ENCODE data around the gene ZNF619.
"Not testable (repeated sequence)": the region's sequence is repeated elsewhere in the genome, so short reads cannot be mapped to it uniquely, and the experiment has no call there.

The ZNF619 gene

DNA sequence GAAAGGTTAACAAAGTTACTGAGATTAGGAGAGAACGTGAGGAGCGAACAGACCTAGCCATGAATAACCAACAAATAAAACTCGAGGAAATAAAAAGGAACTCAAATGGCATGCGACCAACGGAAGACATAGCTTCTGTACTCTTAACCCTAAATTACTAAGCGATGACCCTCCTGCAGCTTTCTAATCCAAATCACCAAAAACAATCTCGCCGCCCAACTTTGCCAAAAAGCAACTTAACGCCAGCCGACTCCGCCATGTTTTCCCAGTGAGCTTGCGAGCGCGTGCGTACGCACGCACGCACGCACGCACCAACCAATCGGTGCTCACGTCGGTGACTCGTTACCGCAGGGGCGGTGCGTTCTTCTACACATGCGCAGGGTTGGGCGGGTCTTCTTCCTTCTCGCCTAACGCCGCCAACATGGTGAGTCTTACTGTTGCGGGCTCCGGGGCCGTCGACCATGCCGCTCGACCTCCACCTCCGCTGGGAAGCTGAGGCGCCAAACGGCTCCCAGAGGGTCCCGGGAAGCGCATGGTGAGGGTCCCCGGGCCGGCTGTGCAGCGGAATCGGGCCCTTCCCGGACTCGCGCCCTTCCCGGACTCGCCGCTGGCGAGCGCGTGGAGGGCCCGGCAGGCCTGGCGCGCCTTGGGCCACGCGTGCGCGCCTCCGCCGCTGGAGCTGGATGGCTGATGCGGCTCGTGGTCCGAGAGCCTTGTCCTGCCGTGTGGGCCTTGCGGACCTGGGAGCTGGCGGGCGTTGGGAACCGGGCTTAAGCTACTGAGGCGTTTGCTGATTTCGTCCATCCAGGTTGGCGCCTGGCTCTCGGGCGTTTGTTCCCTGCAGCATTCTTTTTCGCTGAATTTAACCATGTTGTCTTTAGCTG, 19.7 kb upstream of the ZNF619 start, which contains the start of gene RPL14:
RPL14 (plus strand) TSS at position 400 of the 884 bp plus-strand sequence; CDS start at position 533, 133 bp downstream.
- peak; percentile 93 for DNase-seq
- Mint-ChIP-seq H3K27me3 (no peaks in the 10 kb centered on the region), H3K27ac (peak within 1 kb of the TSS; percentile 97), H3K4me1 (ENCODE audit: low read depth) (peaks cover 59% of the 10 kb centered on the region), H3K9me3 (no peaks in the 10 kb centered on the region), H3K36me3 (ENCODE audit: low read depth) (peaks cover 63% of the 10 kb centered on the region), H3K4me3 (peak within 1 kb of the TSS; percentile 84)

DNA sequence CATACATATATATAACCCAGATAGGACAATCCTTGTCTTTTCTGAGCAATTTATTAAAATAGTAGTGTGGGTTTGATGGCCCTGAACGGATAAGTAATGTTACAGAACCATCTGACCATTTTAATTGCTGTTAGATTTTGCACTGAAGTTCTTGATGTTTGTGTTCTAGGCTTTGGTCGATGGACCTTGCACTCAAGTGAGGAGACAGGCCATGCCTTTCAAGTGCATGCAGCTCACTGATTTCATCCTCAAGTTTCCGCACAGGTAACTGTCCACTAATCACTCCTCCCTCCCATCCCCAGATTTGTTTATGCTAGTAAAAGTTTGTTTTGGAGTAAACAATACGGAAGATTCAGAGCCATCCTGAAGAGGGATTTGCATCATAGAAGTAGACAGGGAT, 18.4 kb upstream of the ZNF619 start:
- Mint-ChIP-seq H3K9me3 (no peaks in the 10 kb centered on the region), H3K27me3 (no peaks in the 10 kb centered on the region), H3K4me1 (ENCODE audit: low read depth) (peaks cover 56% of the 10 kb centered on the region), H3K36me3 (ENCODE audit: low read depth) (peaks cover 67% of the 10 kb centered on the region), H3K27ac (peak overlapping the region; percentile 97), H3K4me3 (peak overlapping the region; percentile 84)
- DNase-seq, result no peak

DNA sequence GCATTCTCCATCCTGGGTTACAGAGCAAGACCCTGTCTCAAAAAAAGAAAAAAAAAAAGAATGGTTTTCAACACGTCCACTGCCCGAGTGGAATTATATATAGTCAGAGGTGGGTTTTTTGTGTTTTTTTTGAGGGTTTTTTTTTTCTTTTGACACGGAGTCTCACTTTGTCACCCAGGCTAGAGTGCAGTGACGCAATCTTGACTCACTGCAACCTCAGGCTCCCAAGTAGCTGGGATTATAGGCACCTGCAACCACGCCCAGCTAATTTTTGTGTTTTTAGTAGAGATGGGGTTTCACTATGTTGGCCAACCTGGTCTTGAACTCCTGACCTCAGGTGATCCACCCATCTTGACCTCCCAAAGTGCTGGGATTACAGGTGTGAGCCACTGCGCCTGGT, 16.4 kb upstream of the ZNF619 start:
- peak overlapping the region; percentile 84 for H3K4me3 Mint-ChIP-seq
- not testable (repeated sequence) for H3K27me3 Mint-ChIP-seq, H3K9me3 Mint-ChIP-seq, DNase-seq
- peak overlapping the region; percentile 97 for H3K27ac Mint-ChIP-seq
- H3K4me1 Mint-ChIP-seq (ENCODE audit: low read depth), result peaks cover 56% of the 10 kb centered on the region
- H3K36me3 Mint-ChIP-seq (ENCODE audit: low read depth), result peaks cover 87% of the 10 kb centered on the region

DNA sequence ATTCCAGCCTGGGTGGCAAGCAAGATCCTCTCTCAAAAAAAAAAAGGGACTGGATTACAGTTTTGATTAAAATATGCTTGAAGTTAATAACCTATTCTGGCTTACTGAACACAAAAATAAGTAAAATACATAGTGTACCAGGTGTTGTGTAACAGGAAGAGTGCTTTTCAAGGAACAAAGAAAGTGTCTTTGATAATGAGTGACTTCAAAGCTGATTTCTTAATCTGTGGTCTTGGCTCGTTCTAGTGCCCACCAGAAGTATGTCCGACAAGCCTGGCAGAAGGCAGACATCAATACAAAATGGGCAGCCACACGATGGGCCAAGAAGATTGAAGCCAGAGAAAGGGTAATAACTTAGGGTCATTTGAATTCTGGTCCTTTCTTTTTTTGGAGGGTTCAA, 15.8 kb upstream of the ZNF619 start:
- Mint-ChIP-seq H3K27ac (peak overlapping the region; percentile 88), H3K4me1 (ENCODE audit: low read depth) (peaks cover 52% of the 10 kb centered on the region), H3K9me3 (no peaks in the 10 kb centered on the region), H3K27me3 (no peaks in the 10 kb centered on the region), H3K4me3 (peak overlapping the region; percentile 84), H3K36me3 (ENCODE audit: low read depth) (peaks cover 94% of the 10 kb centered on the region)
- DNase-seq, result no peak

DNA sequence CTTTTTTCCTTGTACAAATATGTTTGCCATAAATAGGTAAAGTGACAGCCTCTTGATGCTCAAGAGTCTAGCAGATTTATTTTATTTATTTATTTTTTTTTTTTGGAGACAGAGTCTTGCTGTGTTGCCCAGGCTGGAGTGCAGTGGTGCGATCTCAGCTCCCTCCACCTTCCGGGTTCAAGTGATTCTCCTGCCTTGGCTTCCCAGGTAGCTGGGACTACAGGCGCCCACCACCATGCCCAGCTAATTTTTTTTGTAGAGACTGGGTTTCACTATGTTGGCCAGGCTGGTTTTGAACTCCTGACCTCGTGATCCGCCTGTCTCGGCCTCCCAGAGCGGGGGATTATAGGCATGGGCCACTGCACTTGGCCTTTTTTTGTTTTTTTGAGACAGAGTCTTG, 14.1 kb upstream of the ZNF619 start:
- H3K27me3 Mint-ChIP-seq, DNase-seq, H3K9me3 Mint-ChIP-seq, H3K4me3 Mint-ChIP-seq: not testable (repeated sequence)
- peaks cover 94% of the 10 kb centered on the region for H3K36me3 Mint-ChIP-seq (ENCODE audit: low read depth)
- peak overlapping the region; percentile 55 for H3K27ac Mint-ChIP-seq
- H3K4me1 Mint-ChIP-seq (ENCODE audit: low read depth), result peaks cover 47% of the 10 kb centered on the region

DNA sequence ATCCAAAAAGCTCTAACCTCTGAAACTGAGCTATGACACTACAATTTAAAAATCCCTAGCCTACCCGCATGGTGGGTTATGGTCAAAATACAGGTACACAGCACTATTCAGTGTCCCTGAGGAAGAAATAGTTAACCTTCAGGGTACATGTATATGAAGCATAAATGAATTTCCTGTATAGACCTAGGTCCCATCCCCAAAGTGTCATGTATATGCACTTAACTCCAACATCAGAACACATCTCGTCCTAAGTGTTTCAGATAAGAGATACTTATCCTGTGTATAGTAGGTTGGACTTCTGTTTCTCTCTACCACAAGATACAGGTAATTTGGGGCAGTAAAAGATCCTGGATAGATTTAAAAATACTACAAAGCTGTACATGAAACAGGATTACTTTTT, 13.3 kb upstream of the ZNF619 start:
- no peak overlapping the region for H3K4me3 Mint-ChIP-seq
- DNase-seq, result no peak
- H3K4me1 Mint-ChIP-seq (ENCODE audit: low read depth), result peaks cover 45% of the 10 kb centered on the region
- H3K27ac Mint-ChIP-seq, result peak overlapping the region; percentile 55
- no peaks in the 10 kb centered on the region for H3K9me3 Mint-ChIP-seq
- peaks cover 89% of the 10 kb centered on the region for H3K36me3 Mint-ChIP-seq (ENCODE audit: low read depth)
- no peaks in the 10 kb centered on the region for H3K27me3 Mint-ChIP-seq

DNA sequence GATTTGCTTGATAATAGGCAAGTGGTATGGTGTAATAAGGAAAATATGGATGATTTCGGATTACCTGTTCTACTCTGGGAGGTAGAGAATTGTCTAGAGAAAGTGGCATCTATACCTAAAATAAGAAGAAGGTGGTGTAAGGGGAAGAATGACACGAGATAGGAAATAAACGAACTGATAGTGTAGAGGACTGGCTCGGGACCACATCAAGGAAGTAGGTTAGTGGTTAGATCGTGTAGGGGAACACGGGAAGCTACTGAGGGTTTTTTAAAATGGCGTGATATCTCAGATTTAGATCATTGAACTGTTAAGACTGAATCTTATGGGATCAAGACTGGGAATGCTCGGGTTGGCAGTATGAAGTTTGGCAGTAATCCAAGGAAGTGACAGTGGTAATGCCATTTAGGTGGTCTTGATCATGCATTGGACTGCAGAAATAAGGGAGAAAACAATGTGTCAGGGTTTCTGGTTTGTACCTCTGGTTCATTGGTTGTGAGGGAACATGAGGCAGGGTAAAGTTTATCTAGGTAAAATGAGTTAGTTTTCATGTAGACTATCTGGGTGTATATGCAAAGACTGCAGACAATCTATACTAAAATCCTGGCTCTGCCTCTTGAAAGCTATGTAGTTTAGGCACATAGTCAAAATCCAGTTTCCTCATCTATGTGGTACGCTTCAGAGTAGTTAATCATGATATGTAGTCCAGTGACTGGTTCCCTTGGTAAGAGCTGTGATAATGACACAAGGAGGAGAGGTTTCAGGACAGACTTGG, 12.4 kb upstream of the ZNF619 start:
- DNase-seq, result no peak
- Mint-ChIP-seq H3K27ac (peak overlapping the region; percentile 84), H3K4me1 (ENCODE audit: low read depth) (peaks cover 37% of the 10 kb centered on the region), H3K27me3 (no peaks in the 10 kb centered on the region), H3K4me3 (no peak overlapping the region), H3K36me3 (ENCODE audit: low read depth) (peaks cover 80% of the 10 kb centered on the region), H3K9me3 (no peaks in the 10 kb centered on the region)

DNA sequence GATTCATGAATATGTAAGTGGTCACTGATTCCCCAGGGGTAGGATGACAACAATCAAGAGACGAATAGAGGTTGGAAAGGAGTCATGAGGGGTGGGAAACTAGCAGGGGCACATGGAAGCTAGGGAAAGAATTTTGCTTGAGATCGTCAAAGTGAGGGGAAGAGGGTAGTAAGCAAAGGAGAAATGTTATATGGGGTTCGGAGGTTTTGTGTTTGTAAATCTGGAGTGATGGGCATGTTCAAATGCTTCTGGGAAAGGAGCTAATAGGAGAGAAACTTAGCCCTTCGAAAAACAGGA, 11.9 kb upstream of the ZNF619 start:
- Mint-ChIP-seq H3K4me1 (ENCODE audit: low read depth) (peaks cover 34% of the 10 kb centered on the region), H3K36me3 (ENCODE audit: low read depth) (peaks cover 75% of the 10 kb centered on the region), H3K4me3 (no peak overlapping the region), H3K27ac (peak overlapping the region; percentile 84), H3K9me3 (no peaks in the 10 kb centered on the region), H3K27me3 (no peaks in the 10 kb centered on the region)
- DNase-seq, result no peak

DNA sequence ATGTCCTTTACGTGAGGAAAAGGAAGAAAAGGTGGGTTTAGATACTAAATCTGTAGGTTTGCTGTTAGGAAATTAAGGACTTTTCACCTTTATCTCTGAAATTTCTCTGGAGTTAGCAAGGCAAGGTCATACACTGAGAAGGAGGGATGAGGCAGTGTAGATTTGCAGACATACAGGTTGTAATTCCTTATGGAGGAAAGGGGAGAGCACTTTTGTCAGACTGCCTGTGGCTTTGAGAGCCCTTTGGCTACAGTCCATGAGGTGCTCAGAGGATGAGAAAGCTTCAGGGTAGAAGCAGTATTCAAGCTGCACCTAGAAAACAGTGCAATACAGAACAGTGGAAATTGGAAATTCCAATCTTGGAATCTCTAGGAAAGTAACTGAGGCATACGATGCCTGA, 11.5 kb upstream of the ZNF619 start:
- H3K27me3 Mint-ChIP-seq, result no peaks in the 10 kb centered on the region
- peaks cover 71% of the 10 kb centered on the region for H3K36me3 Mint-ChIP-seq (ENCODE audit: low read depth)
- no peak for DNase-seq
- peak overlapping the region; percentile 84 for H3K27ac Mint-ChIP-seq
- H3K4me1 Mint-ChIP-seq (ENCODE audit: low read depth), result peaks cover 30% of the 10 kb centered on the region
- H3K4me3 Mint-ChIP-seq, result no peak overlapping the region
- no peaks in the 10 kb centered on the region for H3K9me3 Mint-ChIP-seq

DNA sequence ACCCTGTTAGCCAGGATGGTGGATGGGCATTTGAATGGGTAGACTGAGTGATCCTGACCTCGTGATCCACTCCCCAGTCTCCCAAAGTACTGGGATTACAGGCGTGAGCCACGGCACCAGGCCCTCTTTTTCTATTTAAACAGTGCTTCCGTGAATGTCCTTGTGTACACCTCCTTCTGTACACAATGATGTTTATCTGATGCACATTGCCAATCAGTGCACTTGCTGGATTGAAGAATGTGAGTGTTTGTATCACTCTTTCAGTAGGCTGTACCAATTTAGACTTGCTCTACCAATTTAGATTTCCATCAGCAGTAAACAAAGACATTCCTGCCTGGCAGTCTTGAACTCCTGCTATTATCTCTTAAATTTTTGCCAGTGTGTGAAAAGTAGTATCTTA, 8.9 kb upstream of the ZNF619 start:
- H3K27ac Mint-ChIP-seq, result no peak overlapping the region
- no peaks in the 10 kb centered on the region for H3K27me3 Mint-ChIP-seq

DNA sequence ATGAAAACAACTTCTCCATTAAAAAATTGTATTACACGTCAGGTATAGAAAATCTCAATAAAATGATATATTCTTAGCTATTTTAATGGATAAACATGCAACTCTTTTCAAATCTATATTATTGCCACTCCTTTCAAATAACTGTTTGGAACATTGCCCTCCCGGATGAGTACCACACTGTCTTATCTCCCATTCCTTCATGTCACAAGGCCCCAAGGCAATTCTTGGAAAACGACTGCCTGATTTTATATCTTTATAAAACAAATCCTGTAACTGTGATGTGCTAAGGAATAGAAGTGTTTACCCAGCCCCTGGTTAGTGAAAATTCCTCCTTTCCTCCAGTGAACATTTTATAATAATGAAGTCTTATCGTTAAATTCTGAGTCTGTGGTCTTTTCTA, 6.2 kb upstream of the ZNF619 start:
- peaks cover 20% of the 10 kb centered on the region for H3K36me3 Mint-ChIP-seq (ENCODE audit: low read depth)
- H3K9me3 Mint-ChIP-seq, result no peaks in the 10 kb centered on the region
- no peak overlapping the region for H3K4me3 Mint-ChIP-seq
- no peaks in the 10 kb centered on the region for H3K27me3 Mint-ChIP-seq
- peaks cover 2% of the 10 kb centered on the region for H3K4me1 Mint-ChIP-seq (ENCODE audit: low read depth)
- no peak for DNase-seq
- no peak overlapping the region for H3K27ac Mint-ChIP-seq

More for the DNA sequence above, 8.9 kb upstream of the ZNF619 start:
- Mint-ChIP-seq H3K36me3 (ENCODE audit: low read depth) (peaks cover 46% of the 10 kb centered on the region), H3K4me1 (ENCODE audit: low read depth) (peaks cover 15% of the 10 kb centered on the region), H3K9me3 (no peaks in the 10 kb centered on the region), H3K4me3 (no peak overlapping the region)
- no peak for DNase-seq

DNA sequence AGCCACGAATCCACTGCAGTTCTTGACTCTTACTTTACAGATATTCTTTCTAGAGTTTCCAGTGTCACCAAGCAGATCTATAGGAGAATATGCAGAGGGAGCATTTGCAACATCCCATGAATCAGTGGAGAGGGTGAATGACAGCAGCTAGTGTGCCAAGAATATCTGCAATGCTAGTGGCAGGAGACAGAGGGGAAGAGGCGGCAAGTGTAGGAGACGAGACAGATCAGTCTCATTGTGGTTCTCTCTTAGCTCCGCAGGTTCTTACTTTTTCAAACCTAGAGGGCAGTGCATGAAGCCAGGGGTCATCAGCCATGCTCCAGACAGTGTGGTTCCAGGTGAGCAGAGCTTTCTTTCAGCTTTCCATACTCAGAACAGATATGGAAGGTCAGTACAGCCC, 744 bp downstream of the ZNF619 start:
- Mint-ChIP-seq H3K27me3 (no peaks in the 10 kb centered on the region), H3K9me3 (no peaks in the 10 kb centered on the region), H3K4me3 (peak overlapping the region; percentile 86), H3K27ac (peak overlapping the region; percentile 91), H3K36me3 (ENCODE audit: low read depth) (peaks cover 49% of the 10 kb centered on the region), H3K4me1 (ENCODE audit: low read depth) (peaks cover 25% of the 10 kb centered on the region)
- no peak for DNase-seq

DNA sequence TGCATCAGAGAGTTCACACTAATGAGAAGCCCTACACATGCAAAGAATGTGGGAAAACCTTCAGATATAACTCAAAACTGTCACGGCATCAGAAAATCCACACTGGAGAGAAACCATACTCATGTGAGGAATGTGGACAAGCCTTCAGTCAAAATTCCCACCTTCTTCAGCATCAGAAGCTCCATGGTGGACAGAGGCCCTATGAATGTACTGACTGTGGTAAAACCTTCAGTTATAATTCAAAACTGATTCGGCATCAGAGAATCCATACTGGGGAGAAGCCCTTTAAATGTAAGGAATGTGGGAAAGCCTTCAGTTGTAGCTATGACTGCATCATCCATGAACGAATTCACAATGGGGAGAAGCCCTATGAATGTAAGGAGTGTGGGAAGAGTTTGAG, 10.2 kb downstream of the ZNF619 start:
- Mint-ChIP-seq H3K27me3 (no peaks in the 10 kb centered on the region), H3K27ac (no peak overlapping the region), H3K4me3 (no peak overlapping the region), H3K36me3 (ENCODE audit: low read depth) (peaks cover 70% of the 10 kb centered on the region), H3K9me3 (peaks cover 24% of the 10 kb centered on the region), H3K4me1 (ENCODE audit: low read depth) (peaks cover 12% of the 10 kb centered on the region)
- DNase-seq, result no peak

DNA sequence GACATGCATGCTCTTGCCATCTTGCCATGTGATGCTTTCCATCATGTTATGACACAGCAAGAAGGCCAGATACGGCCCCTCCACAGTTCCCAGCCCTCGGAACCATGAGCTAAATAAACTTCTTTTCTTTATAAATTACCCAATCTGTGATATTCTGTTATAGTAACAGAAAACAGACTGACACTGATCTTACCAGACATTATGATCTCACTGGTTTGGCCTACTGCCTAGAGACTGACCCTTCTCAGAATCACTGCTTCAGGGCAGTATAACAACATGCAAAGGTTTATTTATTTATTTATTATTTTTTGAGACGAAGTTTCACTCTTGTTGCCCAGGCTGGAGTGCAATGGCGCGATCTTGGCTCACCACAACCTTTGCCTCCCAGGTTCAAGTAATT, 14.0 kb downstream of the ZNF619 start:
- Mint-ChIP-seq H3K27ac (no peak overlapping the region), H3K4me3 (no peak overlapping the region), H3K9me3 (peaks cover 24% of the 10 kb centered on the region), H3K36me3 (ENCODE audit: low read depth) (peaks cover 44% of the 10 kb centered on the region), H3K4me1 (ENCODE audit: low read depth) (no peaks in the 10 kb centered on the region), H3K27me3 (no peaks in the 10 kb centered on the region)
- no peak for DNase-seq

DNA sequence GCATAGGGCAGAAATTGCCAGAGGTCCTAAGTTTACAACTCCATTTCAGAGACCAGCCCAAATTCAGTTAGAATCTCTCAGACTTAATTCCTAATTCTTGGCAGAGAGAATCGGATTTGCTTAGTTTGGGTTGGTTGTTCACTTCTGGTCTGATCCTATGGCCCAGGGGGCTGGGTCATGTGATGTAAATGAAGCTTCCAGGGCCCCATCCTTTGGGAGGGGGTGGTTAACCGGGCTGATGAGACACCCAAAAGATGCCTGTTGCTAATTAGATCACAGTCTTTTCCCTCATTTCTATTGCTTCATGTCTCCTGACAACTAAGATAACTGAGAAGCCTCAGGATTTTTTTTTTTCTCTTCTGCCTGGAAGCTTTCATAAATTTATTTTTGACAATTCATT, 17.8 kb downstream of the ZNF619 start:
- Mint-ChIP-seq H3K4me3 (no peak overlapping the region), H3K9me3 (peaks cover 4% of the 10 kb centered on the region), H3K27ac (no peak overlapping the region), H3K36me3 (ENCODE audit: low read depth) (peaks cover 9% of the 10 kb centered on the region), H3K4me1 (ENCODE audit: low read depth) (no peaks in the 10 kb centered on the region), H3K27me3 (no peaks in the 10 kb centered on the region)
- no peak for DNase-seq
